IMR-90 (cell line): ENCODE measurements around the gene MPV17. TPM values are rescaled to one million over a fixed set of nuclear protein-coding genes. Genes with fewer than 3 reads are reported as not detected.

Source experiments
- ATAC-seq: fragments of 200-7000 bp; cut with Tn5 transposase; 2 replicates; pipeline ENCODE4 v1.9.1; 2020; ENCODE audit warnings: low read depth, mild to moderate bottlenecking, moderate library complexity
- BruUV-seq: library from RNA; stranded (reverse); fragments of 400-500 nt; replicated peaks from 2 replicates; lab custom pipeline; 2021; lab: Mats Ljungman, UMichigan
- CTCF ChIA-PET: fragments of 300-600 bp; formaldehyde crosslinking; extraction: SDS; loops from one replicate; lab custom pipeline; 2021; ENCODE audit warnings: antibody characterized with exemption; lab: Yijun Ruan, JAX
- POLR2A ChIA-PET: fragments of 300-600 bp; sonication (Branson Sonifier 250); formaldehyde crosslinking; loops from one replicate; lab custom pipeline; 2022; ENCODE audit warnings: antibody characterized with exemption; ENCODE audit not compliant: unreplicated experiment; lab: Charles Lee
- DNase-seq: peaks from one replicate; pipeline ENCODE4 v3.0.0; 2013
- H2AFZ ChIP-seq: replicated peaks from 2 replicates; pipeline ENCODE3; 2013; ENCODE audit warnings: low read length, mild to moderate bottlenecking; ENCODE audit not compliant: poor library complexity
- H2AK5ac ChIP-seq: 2 replicates; pipeline ENCODE4 v1.6.1; 2013; ENCODE audit warnings: low read depth, low read length, inconsistent platforms
- H2AK9ac ChIP-seq: replicated peaks from 2 replicates; pipeline ENCODE3; 2013; ENCODE audit warnings: mild to moderate bottlenecking, low read depth, low read length, moderate library complexity; ENCODE audit not compliant: poor library complexity
- H2BK120ac ChIP-seq: 2 replicates; pipeline ENCODE4 v1.6.1; 2013; ENCODE audit warnings: low read depth, low read length, inconsistent platforms
- H2BK15ac ChIP-seq: 3 replicates; pipeline ENCODE4 v1.6.1; 2013; ENCODE audit warnings: low read depth, low read length, inconsistent platforms
- H2BK20ac ChIP-seq: 2 replicates; pipeline ENCODE4 v1.6.1; 2013; ENCODE audit warnings: low read depth, mild to moderate bottlenecking, inconsistent platforms, low read length, moderate library complexity
- H2BK5ac ChIP-seq: 2 replicates; pipeline ENCODE4 v1.6.1; 2013; ENCODE audit warnings: mild to moderate bottlenecking, low read depth, low read length, inconsistent platforms; ENCODE audit not compliant: poor library complexity, severe bottlenecking
- H3K14ac ChIP-seq: replicated peaks from 2 replicates; pipeline ENCODE4 v1.6.1; 2013; ENCODE audit warnings: low read depth, low read length, inconsistent platforms
- H3K18ac ChIP-seq: 2 replicates; pipeline ENCODE4 v1.6.1; 2013; ENCODE audit warnings: low read depth, low read length, control low read depth
- H3K23ac ChIP-seq: 2 replicates; pipeline ENCODE4 v1.6.1; 2013; ENCODE audit warnings: low read depth, low read length, inconsistent platforms
- H3K27ac ChIP-seq: 2 replicates; pipeline ENCODE4 v1.5.1; 2013; ENCODE audit warnings: mild to moderate bottlenecking, control low read depth, low read length; ENCODE audit not compliant: insufficient read depth
- H3K27me3 ChIP-seq: 2 replicates; pipeline ENCODE4 v1.6.1; 2013; ENCODE audit warnings: low read length; ENCODE audit not compliant: control insufficient read depth, insufficient read depth
- H3K36me3 ChIP-seq: 2 replicates; pipeline ENCODE4 v1.6.1; 2013; ENCODE audit warnings: low read length, mixed read lengths; ENCODE audit not compliant: control insufficient read depth, insufficient read depth
- H3K4ac ChIP-seq: 2 replicates; pipeline ENCODE4 v1.6.1; 2013; ENCODE audit warnings: low read depth, low read length, inconsistent platforms
- H3K4me1 ChIP-seq: 2 replicates; pipeline ENCODE4 v1.6.1; 2013; ENCODE audit warnings: low read length, mixed read lengths; ENCODE audit not compliant: control insufficient read depth, insufficient read depth
- H3K4me2 ChIP-seq: 2 replicates; pipeline ENCODE4 v1.6.1; 2013; ENCODE audit warnings: low read depth, mild to moderate bottlenecking, control low read depth, low read length, moderate library complexity
- H3K4me3 ChIP-seq: 2 replicates; pipeline ENCODE4 v1.5.1; 2013; ENCODE audit warnings: low read depth, mild to moderate bottlenecking, control low read depth, low read length, moderate library complexity; ENCODE audit not compliant: insufficient read depth
- H3K56ac ChIP-seq: 2 replicates; pipeline ENCODE4 v1.6.1; 2013; ENCODE audit warnings: low read length, inconsistent platforms; ENCODE audit not compliant: insufficient read depth; ENCODE audit errors: extremely low read depth
- H3K79me1 ChIP-seq, 2 experiments: 2 replicates each; pipeline ENCODE4 v1.6.1; 2013; ENCODE audit warnings: low read length in 2 of 2, inconsistent platforms in 1 of 2, low read depth in 1 of 2
- H3K9ac ChIP-seq: 2 replicates; pipeline ENCODE4 v1.6.1; 2013; ENCODE audit warnings: low read depth, low read length, control low read depth
- H3K9me1 ChIP-seq: 2 replicates; pipeline ENCODE4 v1.6.1; 2013; ENCODE audit warnings: low read length, inconsistent platforms; ENCODE audit not compliant: insufficient read depth
- H3K9me3 ChIP-seq: 2 replicates; pipeline ENCODE4 v1.6.1; 2013; ENCODE audit warnings: low read length; ENCODE audit not compliant: control insufficient read depth, insufficient read depth
- H4K20me1 ChIP-seq: 2 replicates; pipeline ENCODE4 v1.6.1; 2013; ENCODE audit warnings: low read length, inconsistent platforms; ENCODE audit not compliant: insufficient read depth
- H4K5ac ChIP-seq: 2 replicates; pipeline ENCODE4 v1.6.1; 2013; ENCODE audit warnings: mild to moderate bottlenecking, low read depth, low read length, control low read depth
- H4K8ac ChIP-seq, 2 experiments: 2 replicates each; pipeline ENCODE4 v1.6.1; 2013; ENCODE audit warnings: low read depth in 2 of 2, low read length in 2 of 2, control low read depth in 1 of 2, inconsistent platforms in 1 of 2
- H4K91ac ChIP-seq: 2 replicates; pipeline ENCODE4 v1.6.1; 2013; ENCODE audit warnings: low read depth, low read length, inconsistent platforms; ENCODE audit not compliant: insufficient read depth
- RCOR1 ChIP-seq: IDR thresholded peaks from 2 replicates; pipeline ENCODE4 v1.6.1; 2012; ENCODE audit warnings: mild to moderate bottlenecking, low read length, improper control_type of control experiment; ENCODE audit not compliant: insufficient replicate concordance
- RFX5 ChIP-seq: IDR thresholded peaks from 2 replicates; pipeline ENCODE4 v1.8.0; 2012; ENCODE audit warnings: low read depth, mild to moderate bottlenecking, low read length, moderate library complexity
- WGBS, 2 experiments: methylation state at CpG; one replicate each; pipeline versions ENCODE4 v1.1.5 to v1.1.7; 2013; ENCODE audit warnings: missing lambda C conversion rate in 2 of 2; ENCODE audit not compliant: insufficient read length in 1 of 2; ENCODE audit errors: extremely low coverage in 2 of 2; 5-methylcytosine and 5-hydroxymethylcytosine counted together
- dilution Hi-C: fragments of 300-500 bp; cut with HindIII; formaldehyde crosslinking; loops from one replicate; pipeline ENCODE4 v1.14.3; 2018; ENCODE audit warnings: low sequenced_read_pairs; ENCODE audit not compliant: unreplicated experiment
- in situ Hi-C: fragments of 300-500 bp; cut with MboI; formaldehyde crosslinking; loops from 3 replicates; pipeline ENCODE4 v1.14.3; 2019; ENCODE audit warnings: low sequenced_read_pairs, inconsistent platforms, mixed read lengths
- intact Hi-C: fragments of 100-400 bp; cut with micrococcal nuclease; formaldehyde crosslinking; loops from 2 replicates; pipeline ENCODE4 v1.10.0; 2022
- polyA plus RNA-seq, 3 experiments: library from polyadenylated mRNA; depleted of rRNA; stranded (reverse); fragments of >200 nt; gene quantifications; 2 replicates each; pipeline ENCODE4 v1.2.3, GENCODE V29; 2012; ENCODE audit warnings: low replicate concordance in 1 of 3
- total RNA-seq: library from RNA; depleted of rRNA; stranded (reverse); fragments of >200 nt; gene quantifications from 2 replicates; pipeline ENCODE4 v1.2.3, GENCODE V29; 2012

MPV17 gene
- total and polyA plus RNA-seq, 2 of the 4 experiments (the other 2 are of a cell fraction): 70.4 to 160 TPM

DNA sequence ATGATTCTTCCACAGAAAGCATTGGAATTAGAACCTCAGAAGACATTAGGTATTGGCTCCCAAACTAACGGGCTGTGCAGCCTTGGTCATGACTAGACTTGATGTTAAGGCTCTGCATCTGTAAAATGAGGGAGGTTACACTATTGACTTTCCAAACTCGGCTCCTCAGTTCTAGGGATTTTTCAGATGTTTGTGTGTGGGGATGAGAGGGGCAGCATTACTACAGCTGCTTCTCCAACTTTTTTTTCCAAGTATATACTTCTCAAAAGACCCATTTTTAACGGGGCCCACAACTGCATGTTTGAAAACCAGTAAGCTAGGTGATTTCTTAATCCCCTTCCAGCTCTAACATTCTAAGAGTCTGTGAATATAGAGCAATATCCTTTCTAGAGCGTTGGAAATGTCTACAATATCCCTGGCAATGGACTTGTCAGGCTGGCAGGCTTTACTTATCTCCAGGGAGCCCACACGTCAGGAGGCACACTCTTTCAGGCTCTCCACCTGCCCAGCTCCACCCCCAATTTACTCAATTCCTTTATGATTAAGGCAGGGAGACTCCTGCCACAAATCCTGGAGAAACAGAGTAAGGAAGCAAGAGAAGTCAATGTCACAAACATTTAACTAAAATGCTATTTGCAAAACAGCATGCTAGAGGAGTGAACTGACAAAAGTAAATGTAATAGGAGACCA is 844 bp upstream of the MPV17 start:
- POLR2A ChIA-PET: no interaction called here
- no peak for DNase-seq
- H2BK120ac ChIP-seq: peak overlapping the region; percentile 58
- peak overlapping the region; percentile 91 for H4K5ac ChIP-seq
- H2AK9ac ChIP-seq: peak overlapping the region; percentile 98
- TF ChIP-seq RFX5 (no peak), RCOR1 (no peak)
- H3K27me3 ChIP-seq: no peaks in the 10 kb centered on the region
- H3K9me3 ChIP-seq: no peaks in the 10 kb centered on the region
- H2AFZ ChIP-seq: peak overlapping the region; percentile 92
- peak overlapping the region; percentile 63 for H3K4me3 ChIP-seq
- H2BK20ac ChIP-seq: no peak overlapping the region
- H3K36me3 ChIP-seq: peaks cover 19% of the 10 kb centered on the region
- H2BK15ac ChIP-seq: 0 out of 3 replicates have a peak overlapping the region, but pooled peaks have one; percentile 6
- dilution Hi-C loops (no loop called here), in situ Hi-C loops (no loop called here), intact Hi-C loops (loop anchor here (5.0 kb wide), 1 partner anchor 34 kb away; the partner anchor contains the start of gene GTF3C2)
- no CpG with 5 or more reads among the region's 5 CpGs for WGBS, 2 experiments
- H3K9ac ChIP-seq: peak overlapping the region; percentile 97
- H4K20me1 ChIP-seq: no peaks in the 10 kb centered on the region
- H3K27ac ChIP-seq: peak overlapping the region; percentile 97
- H3K14ac ChIP-seq: peak overlapping the region; percentile 99
- peak overlapping the region; percentile 60; the same call in 1 of the 2 replicates for H3K18ac ChIP-seq
- H3K79me1 ChIP-seq: peaks cover 22 to 44% of the 10 kb centered on the region in 2 experiments
- peak overlapping the region; percentile 97 for H3K4ac ChIP-seq
- peaks cover 11% of the 10 kb centered on the region; the same call in 1 of the 2 replicates for H3K9me1 ChIP-seq
- H3K4me1 ChIP-seq: peaks cover 7% of the 10 kb centered on the region
- H3K4me2 ChIP-seq: peak overlapping the region; percentile 95
- H4K91ac ChIP-seq: peak overlapping the region; percentile 83
- no TSS peak for BruUV-seq
- ATAC-seq: peak; percentile 7
- H4K8ac ChIP-seq: peak overlapping the region; percentile 93 to 99
- H2BK5ac ChIP-seq: peak overlapping the region; percentile 88
- CTCF ChIA-PET: interaction anchor here (1.2 kb wide), 1 partner anchor 46 kb away, joined by 3 read pairs; no protein-coding TSS in a partner anchor
- peak overlapping the region; percentile 97 for H3K56ac ChIP-seq
- H3K23ac ChIP-seq: peak overlapping the region; percentile 97
- peak overlapping the region; percentile 83 for H2AK5ac ChIP-seq
